Panc1 (cell line): ENCODE measurements around the gene GARS1.

Experiments used
- CTCF ChIP-seq: fragments of 450-650 bp; IDR thresholded peaks from 2 replicates; pipeline ENCODE4 v1.5.1; 2017; ENCODE audit warnings: mild to moderate bottlenecking
- POLR2AphosphoS5 ChIP-seq: IDR thresholded peaks from 2 replicates; pipeline ENCODE4 v1.6.1; 2012; ENCODE audit warnings: mild to moderate bottlenecking, low read depth, low read length, moderate library complexity

GRCh38 chr7:30564243-30564892, 30.3 kb upstream of the GARS1 start:
- peak; percentile 92 for TF ChIP-seq CTCF
- no peak for TF ChIP-seq POLR2AphosphoS5
